HG03442 (cell line): ENCODE measurements around the gene ARL9.

ENCODE experiments used
- ATAC-seq: cut with Tn5 transposase; IDR thresholded peaks from one replicate; pipeline ENCODE4 v1.9.1; 2021; ENCODE audit warnings: mild to moderate bottlenecking, moderate library complexity; ENCODE audit not compliant: unreplicated experiment

Gene ARL9

GRCh38 chr4:56531149-56531770 lies 25.7 kb downstream of the ARL9 start:
- no peak for ATAC-seq

- no peak for ATAC-seq
These were observed 26.2 kb downstream of the ARL9 start for GRCh38 chr4:56531823-56532222.

GRCh38 chr4:56532239-56532638 lies 26.6 kb downstream of the ARL9 start:
- ATAC-seq = no peak

- ATAC-seq = no peak
These were observed 30.3 kb downstream of the ARL9 start for GRCh38 chr4:56535915-56536314.

GRCh38 chr4:56537147-56537546 lies 31.6 kb downstream of the ARL9 start:
- no peak for ATAC-seq

GRCh38 chr4:56540826-56541225 lies 35.2 kb downstream of the ARL9 start:
- ATAC-seq = no peak

GRCh38 chr4:56544573-56545131 lies 39.1 kb downstream of the ARL9 start:
- peak; percentile 99 for ATAC-seq

GRCh38 chr4:56550642-56551041 lies 45.1 kb downstream of the ARL9 start:
- no peak for ATAC-seq

- no peak for ATAC-seq
These were observed 45.9 kb downstream of the ARL9 start for GRCh38 chr4:56551516-56551915.

GRCh38 chr4:56552273-56552672 lies 46.7 kb downstream of the ARL9 start:
- ATAC-seq = no peak

GRCh38 chr4:56570041-56570440 lies 64.5 kb downstream of the ARL9 start:
- no peak for ATAC-seq
